Fibroblast of lung (primary cell): Measurements from ENCODE around the gene RPP30.

Experiments
- EZH2 ChIP-seq: IDR thresholded peaks from 2 replicates; pipeline ENCODE4 v1.5.1; 2012; ENCODE audit warnings: low read length, control low read depth, mild to moderate bottlenecking; ENCODE audit errors: missing control alignments
- TF ChIP-seq, protein P1 (sequence below), 2 donors: IDR thresholded peaks in 1 of 2; conservative IDR thresholded peaks in 1 of 2; 1 replicate in 1 of 2; 2 replicates in 1 of 2; pipeline ENCODE4 v1.5.1; 2011 to 2012; ENCODE audit warnings: low read length in 2 of 2, control low read depth in 1 of 2, inconsistent platforms in 1 of 2, low read depth in 1 of 2, mild to moderate bottlenecking in 1 of 2

DNA sequence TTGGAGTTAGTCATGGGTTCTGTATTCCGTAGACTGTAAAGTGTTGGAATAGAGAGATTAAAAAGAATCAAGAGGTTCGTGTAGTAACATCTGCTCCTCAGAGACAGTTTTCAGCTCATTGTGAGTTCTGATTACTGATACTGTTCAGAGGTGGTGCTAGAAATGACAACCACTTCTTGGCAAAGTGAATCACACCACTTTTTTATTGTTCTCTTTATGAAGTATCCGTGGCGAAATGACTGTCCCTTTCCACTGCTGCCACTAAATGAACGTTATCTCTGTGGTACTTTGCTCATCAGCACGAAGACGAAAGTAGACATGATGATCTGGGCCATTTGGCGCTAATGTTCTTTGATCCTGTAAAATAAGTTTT is 860 bp downstream of the RPP30 start:
- TF ChIP-seq, protein P1, sequence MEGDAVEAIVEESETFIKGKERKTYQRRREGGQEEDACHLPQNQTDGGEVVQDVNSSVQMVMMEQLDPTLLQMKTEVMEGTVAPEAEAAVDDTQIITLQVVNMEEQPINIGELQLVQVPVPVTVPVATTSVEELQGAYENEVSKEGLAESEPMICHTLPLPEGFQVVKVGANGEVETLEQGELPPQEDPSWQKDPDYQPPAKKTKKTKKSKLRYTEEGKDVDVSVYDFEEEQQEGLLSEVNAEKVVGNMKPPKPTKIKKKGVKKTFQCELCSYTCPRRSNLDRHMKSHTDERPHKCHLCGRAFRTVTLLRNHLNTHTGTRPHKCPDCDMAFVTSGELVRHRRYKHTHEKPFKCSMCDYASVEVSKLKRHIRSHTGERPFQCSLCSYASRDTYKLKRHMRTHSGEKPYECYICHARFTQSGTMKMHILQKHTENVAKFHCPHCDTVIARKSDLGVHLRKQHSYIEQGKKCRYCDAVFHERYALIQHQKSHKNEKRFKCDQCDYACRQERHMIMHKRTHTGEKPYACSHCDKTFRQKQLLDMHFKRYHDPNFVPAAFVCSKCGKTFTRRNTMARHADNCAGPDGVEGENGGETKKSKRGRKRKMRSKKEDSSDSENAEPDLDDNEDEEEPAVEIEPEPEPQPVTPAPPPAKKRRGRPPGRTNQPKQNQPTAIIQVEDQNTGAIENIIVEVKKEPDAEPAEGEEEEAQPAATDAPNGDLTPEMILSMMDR (conservative IDR thresholded peaks at IDR 0.05 in 1 of 2, IDR thresholded peaks at IDR 0.05 in 1 of 2; ENCODE audit: low read depth in 1 of 2, low read length in 2 of 2) = no peak
- TF ChIP-seq EZH2 = no peak
